ENCODE data around the gene CALML5. TPM values are rescaled to one million over a fixed set of nuclear protein-coding genes. Genes with fewer than 3 reads are reported as not detected.

The CALML5 gene
- total RNA-seq, 1 donor from 2014 or later, result not detected

DNA sequence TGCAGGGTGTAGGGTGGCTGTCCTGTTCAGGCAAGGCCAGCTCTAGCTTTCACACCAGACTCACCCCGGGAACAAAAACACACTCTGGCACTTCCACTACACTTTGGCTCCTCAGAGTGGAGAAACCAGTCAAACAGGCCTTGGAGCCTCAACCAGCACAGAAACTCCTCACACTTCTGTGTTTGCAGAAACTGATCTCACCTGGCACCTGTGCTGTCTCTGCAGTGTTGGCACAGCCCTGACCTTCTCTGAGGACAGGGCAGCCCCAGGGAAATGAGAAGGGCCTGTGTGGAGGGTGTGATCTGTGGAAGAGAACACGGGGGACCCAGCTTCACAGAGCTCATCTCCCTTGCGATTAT lies 4.1 kb upstream of the CALML5 start:
- peaks cover 2% of the 10 kb centered on the region for H3K27me3 Mint-ChIP-seq (ENCODE audit: unreplicated experiment)
- H3K27ac Mint-ChIP-seq (ENCODE audit: unreplicated experiment), result no peak overlapping the region
- H3K4me3 Mint-ChIP-seq (ENCODE audit: unreplicated experiment), result no peak overlapping the region
- H3K9me3 Mint-ChIP-seq (ENCODE audit: unreplicated experiment), result peaks cover 2% of the 10 kb centered on the region
- no peak for DNase-seq
- TF ChIP-seq CTCF (IDR thresholded peaks at IDR 0.05; ENCODE audit: partially characterized antibody, unreplicated experiment), result no peak
- H3K4me1 Mint-ChIP-seq (ENCODE audit: low read depth, unreplicated experiment), result peaks cover 4% of the 10 kb centered on the region
- H3K36me3 Mint-ChIP-seq (ENCODE audit: unreplicated experiment), result peaks cover under 1% of the 10 kb centered on the region

DNA sequence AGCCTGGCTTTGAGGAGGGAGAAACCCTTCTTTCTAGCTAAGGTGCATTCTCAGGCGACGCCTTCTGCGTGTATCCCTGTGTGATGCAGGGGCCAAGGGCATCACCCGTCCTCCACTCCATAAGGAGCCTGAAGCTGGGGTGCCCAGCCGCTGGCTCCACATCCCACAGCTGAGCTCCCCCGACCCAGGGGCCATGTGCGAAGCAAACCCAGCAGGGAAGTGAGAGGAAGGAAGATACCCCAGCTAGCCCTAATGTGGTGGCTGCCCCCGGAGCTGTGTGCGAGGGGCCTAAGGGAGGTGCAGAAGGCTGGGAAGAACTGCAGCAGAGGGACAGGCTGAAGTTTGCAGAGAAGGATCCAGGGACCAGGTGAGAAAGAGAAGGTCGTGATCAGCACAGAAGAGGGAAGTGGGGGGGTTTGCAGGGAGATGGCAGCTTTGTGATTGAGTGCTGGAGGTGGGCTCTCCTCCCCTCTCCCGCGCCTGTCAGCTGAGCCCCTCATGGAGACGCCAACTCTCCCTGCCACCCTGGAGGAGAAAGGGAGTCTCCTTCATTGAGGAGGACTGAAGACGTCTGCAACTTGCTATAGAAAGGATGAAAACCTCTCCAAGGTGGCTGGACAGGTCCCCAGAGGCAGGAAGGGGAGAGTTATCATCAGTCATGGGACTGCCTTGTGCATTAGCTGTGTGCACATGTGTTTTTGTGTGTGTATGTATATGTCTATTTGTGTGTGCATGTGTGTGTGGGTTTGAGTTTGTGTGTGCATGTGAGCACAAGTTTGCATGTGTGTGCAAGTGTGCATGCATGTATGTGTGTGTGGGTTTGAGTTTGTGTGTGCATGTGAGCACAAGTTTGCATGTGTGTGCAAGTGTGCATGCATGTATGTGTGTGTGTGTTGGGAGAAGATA lies 3.5 kb upstream of the CALML5 start:
- H3K27me3 Mint-ChIP-seq (ENCODE audit: unreplicated experiment), result peaks cover 2% of the 10 kb centered on the region
- H3K27ac Mint-ChIP-seq (ENCODE audit: unreplicated experiment), result no peak overlapping the region
- no peaks in the 10 kb centered on the region for H3K36me3 Mint-ChIP-seq (ENCODE audit: unreplicated experiment)
- no peak for TF ChIP-seq CTCF (IDR thresholded peaks at IDR 0.05; ENCODE audit: partially characterized antibody, unreplicated experiment)
- H3K9me3 Mint-ChIP-seq (ENCODE audit: unreplicated experiment), result peaks cover 2% of the 10 kb centered on the region
- H3K4me3 Mint-ChIP-seq (ENCODE audit: unreplicated experiment), result no peak overlapping the region
- DNase-seq, result no peak
- peaks cover 4% of the 10 kb centered on the region for H3K4me1 Mint-ChIP-seq (ENCODE audit: low read depth, unreplicated experiment)

- Mint-ChIP-seq H3K27me3 (ENCODE audit: unreplicated experiment) (peaks cover 2% of the 10 kb centered on the region), H3K4me3 (ENCODE audit: unreplicated experiment) (no peak overlapping the region), H3K4me1 (ENCODE audit: low read depth, unreplicated experiment) (peaks cover 4% of the 10 kb centered on the region), H3K9me3 (ENCODE audit: unreplicated experiment) (peaks cover 2% of the 10 kb centered on the region), H3K36me3 (ENCODE audit: unreplicated experiment) (no peaks in the 10 kb centered on the region), H3K27ac (ENCODE audit: unreplicated experiment) (no peak overlapping the region)
- no peak for DNase-seq
- TF ChIP-seq CTCF (IDR thresholded peaks at IDR 0.05; ENCODE audit: partially characterized antibody, unreplicated experiment), result no peak
Measured at GRCh38 chr10:5502061-5502521, 2.7 kb upstream of the CALML5 start.

DNA sequence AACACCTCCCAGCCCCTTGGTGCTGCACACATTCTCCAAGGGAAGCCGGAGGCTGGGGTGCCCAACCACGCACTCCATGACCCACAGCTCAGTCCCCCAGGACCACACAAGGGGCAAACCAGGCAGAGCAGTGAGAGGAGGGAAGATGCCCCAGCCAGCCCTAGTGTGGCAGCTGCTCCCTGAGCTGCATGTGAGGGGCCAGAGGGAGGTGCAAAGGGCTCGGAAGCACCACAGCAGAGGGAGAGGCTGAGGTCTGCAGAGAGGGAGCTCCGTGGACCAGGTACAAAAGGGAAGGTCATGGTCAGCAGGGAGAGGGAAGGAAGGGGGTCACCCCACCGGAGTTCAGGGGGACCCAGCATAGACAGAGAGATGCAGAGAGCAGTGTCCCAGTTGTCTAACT lies 1.5 kb upstream of the CALML5 start:
- H3K9me3 Mint-ChIP-seq (ENCODE audit: unreplicated experiment), result peaks cover 2% of the 10 kb centered on the region
- no peaks in the 10 kb centered on the region for H3K36me3 Mint-ChIP-seq (ENCODE audit: unreplicated experiment)
- H3K27me3 Mint-ChIP-seq (ENCODE audit: unreplicated experiment), result peaks cover 2% of the 10 kb centered on the region
- peaks cover 4% of the 10 kb centered on the region for H3K4me1 Mint-ChIP-seq (ENCODE audit: low read depth, unreplicated experiment)
- H3K27ac Mint-ChIP-seq (ENCODE audit: unreplicated experiment), result no peak overlapping the region
- peak; percentile 12 for DNase-seq
- TF ChIP-seq CTCF (IDR thresholded peaks at IDR 0.05; ENCODE audit: partially characterized antibody, unreplicated experiment), result no peak
- no peak overlapping the region for H3K4me3 Mint-ChIP-seq (ENCODE audit: unreplicated experiment)

- Mint-ChIP-seq H3K9me3 (ENCODE audit: unreplicated experiment) (peaks cover 2% of the 10 kb centered on the region), H3K27ac (ENCODE audit: unreplicated experiment) (no peak overlapping the region), H3K4me3 (ENCODE audit: unreplicated experiment) (no peak overlapping the region), H3K36me3 (ENCODE audit: unreplicated experiment) (no peaks in the 10 kb centered on the region), H3K27me3 (ENCODE audit: unreplicated experiment) (peaks cover 2% of the 10 kb centered on the region), H3K4me1 (ENCODE audit: low read depth, unreplicated experiment) (peaks cover 4% of the 10 kb centered on the region)
- peak; percentile 7 for DNase-seq
- no peak for TF ChIP-seq CTCF (IDR thresholded peaks at IDR 0.05; ENCODE audit: partially characterized antibody, unreplicated experiment)
Measured at GRCh38 chr10:5500162-5500670, 846 bp upstream of the CALML5 start.

Measured in glutamatergic neuron (in vitro differentiated cells).